ENCODE results near the gene HS3ST3B1.

Gene HS3ST3B1

DNA sequence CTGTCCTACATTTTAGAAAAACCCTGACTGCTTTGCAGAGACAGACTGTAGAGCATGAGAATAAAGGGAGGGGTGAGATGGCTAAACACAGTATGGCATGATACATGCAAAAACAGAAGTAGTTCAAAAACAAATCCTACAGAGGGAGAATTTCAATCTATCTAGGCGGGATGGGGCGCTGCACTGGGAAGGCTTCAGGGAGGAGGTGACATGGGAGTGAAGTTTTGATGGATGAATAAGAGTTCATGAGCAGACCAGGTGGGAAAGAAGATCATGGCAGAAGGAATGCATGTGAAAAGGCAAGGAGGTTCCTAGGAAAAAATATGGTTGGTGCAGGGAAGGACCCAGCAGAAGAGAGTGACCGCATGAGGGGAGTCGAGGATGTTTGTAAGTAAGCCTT lies 19.2 kb downstream of the HS3ST3B1 start:
- no peak for DNase-seq (ENCODE audit: low read depth)
- no peak overlapping the region for H3K4me3 ChIP-seq (ENCODE audit: low read length)
- TF ChIP-seq, protein P1, sequence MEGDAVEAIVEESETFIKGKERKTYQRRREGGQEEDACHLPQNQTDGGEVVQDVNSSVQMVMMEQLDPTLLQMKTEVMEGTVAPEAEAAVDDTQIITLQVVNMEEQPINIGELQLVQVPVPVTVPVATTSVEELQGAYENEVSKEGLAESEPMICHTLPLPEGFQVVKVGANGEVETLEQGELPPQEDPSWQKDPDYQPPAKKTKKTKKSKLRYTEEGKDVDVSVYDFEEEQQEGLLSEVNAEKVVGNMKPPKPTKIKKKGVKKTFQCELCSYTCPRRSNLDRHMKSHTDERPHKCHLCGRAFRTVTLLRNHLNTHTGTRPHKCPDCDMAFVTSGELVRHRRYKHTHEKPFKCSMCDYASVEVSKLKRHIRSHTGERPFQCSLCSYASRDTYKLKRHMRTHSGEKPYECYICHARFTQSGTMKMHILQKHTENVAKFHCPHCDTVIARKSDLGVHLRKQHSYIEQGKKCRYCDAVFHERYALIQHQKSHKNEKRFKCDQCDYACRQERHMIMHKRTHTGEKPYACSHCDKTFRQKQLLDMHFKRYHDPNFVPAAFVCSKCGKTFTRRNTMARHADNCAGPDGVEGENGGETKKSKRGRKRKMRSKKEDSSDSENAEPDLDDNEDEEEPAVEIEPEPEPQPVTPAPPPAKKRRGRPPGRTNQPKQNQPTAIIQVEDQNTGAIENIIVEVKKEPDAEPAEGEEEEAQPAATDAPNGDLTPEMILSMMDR (IDR thresholded peaks at IDR 0.05; ENCODE audit: insufficient read depth, low read depth, low read length, missing control alignments), result no peak

DNA sequence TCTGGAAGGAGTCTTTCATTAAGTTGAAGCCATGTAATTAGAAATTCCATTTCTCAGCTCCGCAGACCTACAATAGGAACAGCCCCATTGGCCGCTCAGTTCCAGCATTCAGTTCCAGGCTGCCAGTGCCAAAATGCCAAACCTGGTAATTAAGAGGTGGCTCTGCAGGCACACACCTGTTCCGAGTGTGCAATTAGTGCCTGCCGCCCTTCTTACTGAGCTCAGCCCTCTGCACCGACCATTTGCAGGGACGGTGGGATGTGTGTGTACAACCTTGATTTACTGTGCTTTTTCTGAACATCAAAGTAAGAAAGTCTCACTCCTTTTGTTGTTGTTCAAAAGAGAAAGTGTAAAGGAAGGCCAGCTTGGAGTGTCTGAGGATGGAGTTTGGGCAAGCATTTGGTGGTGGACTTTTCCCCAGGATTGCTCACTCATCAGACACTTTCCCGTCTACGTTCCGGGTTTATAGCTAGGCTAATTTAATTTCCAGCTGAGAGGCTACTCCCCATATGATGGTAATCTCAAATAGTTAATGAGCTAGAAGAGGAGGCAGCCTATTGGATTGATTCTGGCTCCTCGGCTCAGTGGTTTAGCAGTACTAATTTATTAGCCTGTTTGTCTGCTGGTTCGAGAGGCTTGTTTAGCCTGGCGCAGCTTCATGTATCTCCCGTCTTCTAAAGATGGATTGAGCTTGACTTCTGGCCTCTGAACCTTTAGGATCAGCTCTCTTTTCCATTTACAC lies 20.0 kb downstream of the HS3ST3B1 start:
- no peak for DNase-seq (ENCODE audit: low read depth)
- no peak overlapping the region for H3K4me3 ChIP-seq (ENCODE audit: low read length)
- TF ChIP-seq, protein P1 (IDR thresholded peaks at IDR 0.05; ENCODE audit: insufficient read depth, low read depth, low read length, missing control alignments), result no peak

DNA sequence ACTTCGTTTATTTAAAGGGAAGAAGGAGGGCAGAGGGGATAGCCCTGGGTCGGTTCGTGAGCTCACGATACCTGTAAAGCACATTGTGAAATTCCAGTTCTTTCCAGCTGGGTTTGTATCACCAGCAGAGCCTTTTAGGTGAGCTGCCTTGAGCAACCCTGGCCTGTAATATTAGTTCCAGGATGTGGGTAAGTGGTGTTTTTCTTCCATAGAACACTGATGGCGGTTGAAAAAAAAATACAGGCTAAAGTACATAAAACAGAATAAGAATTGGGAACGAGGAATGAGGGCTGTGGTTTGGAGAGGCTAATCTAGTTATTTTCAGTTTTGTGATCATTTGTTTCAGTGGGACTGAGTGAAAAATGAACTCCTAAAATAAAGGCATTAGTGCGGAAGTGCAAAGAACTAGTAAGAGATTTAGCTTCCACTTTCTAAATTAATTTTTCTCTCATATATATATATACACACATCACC lies 20.6 kb downstream of the HS3ST3B1 start:
- TF ChIP-seq, protein P1 (IDR thresholded peaks at IDR 0.05; ENCODE audit: insufficient read depth, low read depth, low read length, missing control alignments), result no peak
- DNase-seq (ENCODE audit: low read depth), result no peak
- H3K4me3 ChIP-seq (ENCODE audit: low read length), result no peak overlapping the region

- DNase-seq (ENCODE audit: low read depth), result no peak
- no peak overlapping the region for H3K4me3 ChIP-seq (ENCODE audit: low read length)
- TF ChIP-seq, protein P1 (IDR thresholded peaks at IDR 0.05; ENCODE audit: insufficient read depth, low read depth, low read length, missing control alignments), result no peak
Observed at GRCh38 chr17:14321980-14322776, 21.3 kb downstream of the HS3ST3B1 start.

- no peak for DNase-seq (ENCODE audit: low read depth)
- TF ChIP-seq, protein P1 (IDR thresholded peaks at IDR 0.05; ENCODE audit: insufficient read depth, low read depth, low read length, missing control alignments), result no peak
- no peak overlapping the region for H3K4me3 ChIP-seq (ENCODE audit: low read length)
Observed at GRCh38 chr17:14323522-14323981, 22.7 kb downstream of the HS3ST3B1 start.

- H3K4me3 ChIP-seq (ENCODE audit: low read length), result no peak overlapping the region
- TF ChIP-seq, protein P1 (IDR thresholded peaks at IDR 0.05; ENCODE audit: insufficient read depth, low read depth, low read length, missing control alignments), result no peak
- DNase-seq (ENCODE audit: low read depth), result no peak
Observed at GRCh38 chr17:14325618-14326167, 24.8 kb downstream of the HS3ST3B1 start.

Measured in epithelial cell of esophagus (primary cell).